Lung (tissue), 12 donors: ENCODE results near the gene PARD3. TPM values are rescaled to one million over a fixed set of nuclear protein-coding genes. Genes with fewer than 3 reads are reported as not detected.

Experiments
- ATAC-seq: fragments of 200-7000 bp; cut with Tn5 transposase; one replicate; pipeline ENCODE4 v1.9.1; 2020; ENCODE audit warnings: moderate number of reproducible peaks; ENCODE audit not compliant: insufficient read depth, low FRiP score
- DNase-seq, 3 donors: peaks; one replicate each; pipeline ENCODE4 v3.0.0-alpha.2; 2013 to 2017
- H3K27ac ChIP-seq, 2 donors: one replicate each; pipeline ENCODE4 v1.5.1; 2013; ENCODE audit warnings: mild to moderate bottlenecking in 2 of 2, moderate library complexity in 2 of 2, control low read depth in 1 of 2, inconsistent platforms in 1 of 2, low read depth in 1 of 2, low read length in 1 of 2
- H3K27me3 ChIP-seq, 3 donors: one replicate each; pipeline ENCODE4 v1.5.1; 2013; ENCODE audit warnings: low read length in 2 of 3; ENCODE audit not compliant: control insufficient read depth in 3 of 3, insufficient read depth in 3 of 3
- H3K36me3 ChIP-seq, 4 donors: one replicate each; pipeline ENCODE4 v1.5.1; 2013; ENCODE audit warnings: low read length in 4 of 4, mild to moderate bottlenecking in 1 of 4, moderate library complexity in 1 of 4; ENCODE audit not compliant: control insufficient read depth in 4 of 4, insufficient read depth in 4 of 4
- H3K4me1 ChIP-seq, 5 donors: one replicate each; pipeline ENCODE4 v1.5.1; 2013; ENCODE audit warnings: low read length in 5 of 5, mild to moderate bottlenecking in 2 of 5, moderate library complexity in 1 of 5; ENCODE audit not compliant: control insufficient read depth in 5 of 5, insufficient read depth in 5 of 5
- H3K4me3 ChIP-seq: one replicate; pipeline ENCODE4 v1.5.1; 2013; ENCODE audit warnings: mild to moderate bottlenecking, control low read depth, moderate library complexity
- H3K9ac ChIP-seq, 2 donors: one replicate each; pipeline ENCODE4 v1.5.1; 2013; ENCODE audit warnings: low read length in 2 of 2, control low read depth in 1 of 2; ENCODE audit not compliant: insufficient read depth in 1 of 2
- H3K9me3 ChIP-seq, 4 donors: one replicate each; pipeline ENCODE4 v1.5.1; 2013; ENCODE audit warnings: low read length in 3 of 4, mild to moderate bottlenecking in 1 of 4, moderate library complexity in 1 of 4; ENCODE audit not compliant: control insufficient read depth in 4 of 4, insufficient read depth in 3 of 4
- CTCF ChIP-seq: IDR thresholded peaks from 2 replicates; pipeline ENCODE4 v1.5.1; 2012; ENCODE audit warnings: mild to moderate bottlenecking; ENCODE audit errors: control extremely low read depth, extremely low read depth
- WGBS, 2 donors: extraction: QIAGEN DNeasy Blood & Tissue Kit; methylation state at CpG; one replicate each; pipeline ENCODE4 v1.1.7; 2013; 5-methylcytosine and 5-hydroxymethylcytosine counted together
- polyA plus RNA-seq, 2 donors: library from polyadenylated mRNA; stranded (reverse); fragments of 200-250 nt; gene quantifications; one replicate each; pipeline ENCODE4 v1.2.1, GENCODE V29; 2013
- total RNA-seq, 2 donors: library from RNA; depleted of rRNA in 1 of 2; stranded (reverse); fragments of >200 nt in 1 of 2; gene quantifications; one replicate each; pipeline ENCODE4 v1.2.1, GENCODE V29; 2014 to 2021
- donor health status: control.
- donor health status: control.
- donor health status: Bipolar disorder and iron deficiency.
- donor health status: healthy.
- donor health status: DM: yes; HTN: yes; CAD: no.

The PARD3 gene
- total and polyA plus RNA-seq, 4 donors: 10.3 to 69.2 (median 27.6) TPM

GRCh38 chr10:34297541-34298345, 517.4 kb downstream of the PARD3 start:
- H3K9ac ChIP-seq: no peak overlapping the region
- no peak for ATAC-seq
- DNase-seq: peak in 2 of 3 donors; percentile 70 to 85
- no peak overlapping the region for H3K4me3 ChIP-seq
- peaks cover 0 to 21% (median under 1%) of the 10 kb centered on the region in 5 donors for H3K4me1 ChIP-seq
- 63 to 74% methylated on average over 6 of the region's 6 CpGs for WGBS, 2 donors
- no peaks in the 10 kb centered on the region for H3K27me3 ChIP-seq
- no peaks in the 10 kb centered on the region for H3K9me3 ChIP-seq
- H3K36me3 ChIP-seq: no peaks in the 10 kb centered on the region
- no peak overlapping the region for H3K27ac ChIP-seq
- no peak for TF ChIP-seq CTCF

- Histone ChIP-seq H3K4me3 (no peak overlapping the region), H3K9me3 (no peaks in the 10 kb centered on the region), H3K9ac (no peak overlapping the region), H3K27ac (no peak overlapping the region), H3K27me3 (no peaks in the 10 kb centered on the region), H3K4me1 (peaks cover 0 to 42% (median 13%) of the 10 kb centered on the region in 5 donors), H3K36me3 (no peaks in the 10 kb centered on the region)
- DNase-seq (peak; percentile 43 to 68 (median 50)), ATAC-seq (peak; percentile 20)
- WGBS, 2 donors: 37 to 62% methylated on average over 6 of the region's 6 CpGs
- TF ChIP-seq CTCF: no peak
These were observed 520.0 kb downstream of the PARD3 start for GRCh38 chr10:34295142-34295548.

- DNase-seq: no peak
- H3K4me3 ChIP-seq: no peak overlapping the region
- no peak overlapping the region for H3K9ac ChIP-seq
- no peaks in the 10 kb centered on the region for H3K9me3 ChIP-seq
- no peak overlapping the region for H3K27ac ChIP-seq
- 83 to 84% methylated on average over 5 of the region's 5 CpGs for WGBS, 2 donors
- no peak for ATAC-seq
- H3K27me3 ChIP-seq: no peaks in the 10 kb centered on the region
- H3K4me1 ChIP-seq: peaks cover 0 to 42% (median 13%) of the 10 kb centered on the region in 5 donors
- H3K36me3 ChIP-seq: no peaks in the 10 kb centered on the region
- no peak for TF ChIP-seq CTCF
These were observed 521.0 kb downstream of the PARD3 start for GRCh38 chr10:34294137-34294536.
